BJ (cell line): ENCODE measurements around the gene MAGEL2. TPM values are rescaled to one million over a fixed set of nuclear protein-coding genes. Genes with fewer than 3 reads are reported as not detected.

Experiments used
- CTCF ChIA-PET: fragments of 350-600 bp; formaldehyde crosslinking; extraction: SDS; loops from one replicate; lab custom pipeline; 2021; ENCODE audit warnings: antibody characterized with exemption, inconsistent platforms; lab: Yijun Ruan, JAX
- POLR2A ChIA-PET: fragments of 300-600 bp; sonication (Branson Sonifier 250); formaldehyde crosslinking; extraction: SDS; loops from one replicate; lab custom pipeline; 2021; ENCODE audit warnings: antibody characterized with exemption; lab: Charles Lee
- DNase-seq: peaks from one replicate; pipeline ENCODE4 v3.0.0-alpha.2; 2011; ENCODE audit warnings: low read depth
- H3K27me3 ChIP-seq: 2 replicates; pipeline ENCODE4 v1.6.0; 2011; ENCODE audit warnings: low read length; ENCODE audit not compliant: control insufficient read depth, insufficient read depth
- H3K36me3 ChIP-seq: 2 replicates; pipeline ENCODE4 v1.5.1; 2011; ENCODE audit warnings: low read length; ENCODE audit not compliant: control insufficient read depth, insufficient read depth
- H3K4me3 ChIP-seq: 2 replicates; pipeline ENCODE4 v1.5.1; 2011; ENCODE audit warnings: low read depth, mild to moderate bottlenecking, control low read depth, low read length
- CTCF ChIP-seq: IDR thresholded peaks from 2 replicates; pipeline ENCODE4 v1.5.1; 2011; ENCODE audit warnings: low read depth, mild to moderate bottlenecking, control low read depth, inconsistent platforms, low read length, moderate library complexity; ENCODE audit not compliant: insufficient read depth
- polyA plus RNA-seq: library from polyadenylated mRNA; depleted of rRNA; stranded (reverse); fragments of >200 nt; gene quantifications from 2 replicates; pipeline ENCODE4 v1.2.3, GENCODE V29; 2011

Gene MAGEL2
- polyA plus RNA-seq, 1 experiment = 0.02 TPM

GRCh38 chr15:23642413-23643044 is 5.1 kb downstream of the MAGEL2 start:
- POLR2A ChIA-PET = no interaction called here
- CTCF ChIA-PET = interaction anchor here (1.2 kb wide), 1 partner anchor 13 kb away, joined by 8 read pairs; no protein-coding TSS in a partner anchor
- TF ChIP-seq CTCF = peak; percentile 66
- no peaks in the 10 kb centered on the region for H3K27me3 ChIP-seq
- H3K36me3 ChIP-seq = no peaks in the 10 kb centered on the region
- H3K4me3 ChIP-seq = no peak overlapping the region
- DNase-seq = no peak

GRCh38 chr15:23634181-23634580 is 13.5 kb downstream of the MAGEL2 start:
- Histone ChIP-seq H3K27me3 (no peaks in the 10 kb centered on the region), H3K4me3 (no peak overlapping the region), H3K36me3 (no peaks in the 10 kb centered on the region)
- CTCF ChIA-PET = no interaction called here
- no peak for TF ChIP-seq CTCF
- DNase-seq = no peak
- POLR2A ChIA-PET = no interaction called here

GRCh38 chr15:23629234-23629805 is 18.3 kb downstream of the MAGEL2 start:
- ChIA-PET POLR2A (no interaction called here), CTCF (interaction anchor here (0.7 to 1.7 kb wide), 4 partner anchors 9 to 239 kb away, joined by 3 to 9 read pairs (median 7); no protein-coding TSS in a partner anchor)
- Histone ChIP-seq H3K27me3 (no peaks in the 10 kb centered on the region), H3K4me3 (no peak overlapping the region), H3K36me3 (no peaks in the 10 kb centered on the region)
- peak; percentile 38 for TF ChIP-seq CTCF
- DNase-seq = no peak

GRCh38 chr15:23628612-23629233 is 18.9 kb downstream of the MAGEL2 start:
- Histone ChIP-seq H3K36me3 (no peaks in the 10 kb centered on the region), H3K27me3 (no peaks in the 10 kb centered on the region), H3K4me3 (no peak overlapping the region)
- ChIA-PET CTCF (interaction anchor here (1.2 to 1.7 kb wide), 3 partner anchors 10 to 230 kb away, joined by 6 to 9 read pairs (median 8); no protein-coding TSS in a partner anchor), POLR2A (no interaction called here)
- DNase-seq = no peak
- TF ChIP-seq CTCF = no peak

GRCh38 chr15:23616536-23616935 is 31.1 kb downstream of the MAGEL2 start:
- H3K4me3 ChIP-seq = no peak overlapping the region
- no peaks in the 10 kb centered on the region for H3K27me3 ChIP-seq
- H3K36me3 ChIP-seq = no peaks in the 10 kb centered on the region
- TF ChIP-seq CTCF = no peak
- no peak for DNase-seq
- CTCF ChIA-PET = no interaction called here
- POLR2A ChIA-PET = no interaction called here
